ENCODE measurements around the gene COMT.
A peak's percentile ranks its signal among the peaks of the same experiment; 100 is the strongest.
"Not testable (repeated sequence)": the region's sequence is repeated elsewhere in the genome, so short reads cannot be mapped to it uniquely, and the experiment has no call there.

Gene COMT

GRCh38 chr22:19909350-19910179, 32.0 kb upstream of the COMT start:
- peak; percentile 82 for DNase-seq (ENCODE audit: low read depth)

- no peak for DNase-seq (ENCODE audit: low read depth)
These were observed 31.3 kb upstream of the COMT start for GRCh38 chr22:19910180-19910744.

- no peak for DNase-seq (ENCODE audit: low read depth)
These were observed 29.9 kb upstream of the COMT start for GRCh38 chr22:19911540-19912270.

GRCh38 chr22:19912271-19912999, 29.1 kb upstream of the COMT start:
- DNase-seq (ENCODE audit: low read depth): no peak

- DNase-seq (ENCODE audit: low read depth): no peak
These were observed 28.1 kb upstream of the COMT start for GRCh38 chr22:19913337-19913936.

GRCh38 chr22:19914201-19914943, 27.2 kb upstream of the COMT start:
- DNase-seq (ENCODE audit: low read depth): no peak

GRCh38 chr22:19915287-19915954, 26.2 kb upstream of the COMT start:
- no peak for DNase-seq (ENCODE audit: low read depth)

GRCh38 chr22:19916006-19916405, 25.6 kb upstream of the COMT start:
- no peak for DNase-seq (ENCODE audit: low read depth)

GRCh38 chr22:19916941-19917340, 24.6 kb upstream of the COMT start:
- no peak for DNase-seq (ENCODE audit: low read depth)

GRCh38 chr22:19917389-19918138, 24.0 kb upstream of the COMT start:
- no peak for DNase-seq (ENCODE audit: low read depth)

- DNase-seq (ENCODE audit: low read depth): no peak
These were observed 23.1 kb upstream of the COMT start for GRCh38 chr22:19918332-19919106.

GRCh38 chr22:19919701-19920363, 21.7 kb upstream of the COMT start:
- DNase-seq (ENCODE audit: low read depth): no peak

- no peak for DNase-seq (ENCODE audit: low read depth)
These were observed 20.0 kb upstream of the COMT start for GRCh38 chr22:19921544-19922081.

- no peak for DNase-seq (ENCODE audit: low read depth)
These were observed 17.6 kb upstream of the COMT start for GRCh38 chr22:19923914-19924513.

- not testable (repeated sequence) for DNase-seq (ENCODE audit: low read depth)
These were observed 15.5 kb upstream of the COMT start for GRCh38 chr22:19926028-19926427.

- DNase-seq (ENCODE audit: low read depth): no peak
These were observed 13.9 kb upstream of the COMT start for GRCh38 chr22:19927696-19928095.

- DNase-seq (ENCODE audit: low read depth): no peak
These were observed 13.4 kb upstream of the COMT start for GRCh38 chr22:19928207-19928606.
